ENCODE results near the gene CHN2. TPM values are rescaled to one million over a fixed set of nuclear protein-coding genes. Genes with fewer than 3 reads are reported as not detected.
"Not testable (repeated sequence)": the region's sequence is repeated elsewhere in the genome, so short reads cannot be mapped to it uniquely, and the experiment has no call there.

CHN2 gene
- total RNA-seq, 1 donor, result 9.9 TPM

- Histone ChIP-seq H3K9me3 (ENCODE audit: low read depth, low read length) (no peaks in the 10 kb centered on the region), H3K4me3 (ENCODE audit: low read length) (no peak overlapping the region), H3K27me3 (ENCODE audit: insufficient read depth, low read length) (no peaks in the 10 kb centered on the region), H3K4me1 (ENCODE audit: insufficient read depth, low read length) (no peaks in the 10 kb centered on the region)
Observed at GRCh38 chr7:29502133-29502532, 307.6 kb downstream of the CHN2 start.

- Histone ChIP-seq H3K4me1 (ENCODE audit: insufficient read depth, low read length) (no peaks in the 10 kb centered on the region), H3K4me3 (ENCODE audit: low read length) (no peak overlapping the region), H3K9me3 (ENCODE audit: low read depth, low read length) (no peaks in the 10 kb centered on the region), H3K27me3 (ENCODE audit: insufficient read depth, low read length) (no peaks in the 10 kb centered on the region)
Observed at GRCh38 chr7:29505931-29506330, 311.4 kb downstream of the CHN2 start.

- no peaks in the 10 kb centered on the region for H3K9me3 ChIP-seq (ENCODE audit: low read depth, low read length)
- no peaks in the 10 kb centered on the region for H3K4me1 ChIP-seq (ENCODE audit: insufficient read depth, low read length)
- H3K27me3 ChIP-seq (ENCODE audit: insufficient read depth, low read length), result no peaks in the 10 kb centered on the region
- H3K4me3 ChIP-seq (ENCODE audit: low read length), result no peak overlapping the region
Observed at GRCh38 chr7:29508608-29509007, 314.0 kb downstream of the CHN2 start.

- Histone ChIP-seq H3K27me3 (ENCODE audit: insufficient read depth, low read length) (no peaks in the 10 kb centered on the region), H3K9me3 (ENCODE audit: low read depth, low read length) (no peaks in the 10 kb centered on the region), H3K4me1 (ENCODE audit: insufficient read depth, low read length) (no peaks in the 10 kb centered on the region), H3K4me3 (ENCODE audit: low read length) (no peak overlapping the region)
Observed at GRCh38 chr7:29510028-29510427, 315.5 kb downstream of the CHN2 start.

GRCh38 chr7:29511337-29511736 lies 316.8 kb downstream of the CHN2 start:
- Histone ChIP-seq H3K27me3 (ENCODE audit: insufficient read depth, low read length) (no peaks in the 10 kb centered on the region), H3K9me3 (ENCODE audit: low read depth, low read length) (no peaks in the 10 kb centered on the region), H3K4me1 (ENCODE audit: insufficient read depth, low read length) (no peaks in the 10 kb centered on the region), H3K4me3 (ENCODE audit: low read length) (no peak overlapping the region)

GRCh38 chr7:29511851-29512250 lies 317.3 kb downstream of the CHN2 start:
- no peaks in the 10 kb centered on the region for H3K27me3 ChIP-seq (ENCODE audit: insufficient read depth, low read length)
- H3K4me3 ChIP-seq (ENCODE audit: low read length), result no peak overlapping the region
- no peaks in the 10 kb centered on the region for H3K9me3 ChIP-seq (ENCODE audit: low read depth, low read length)
- H3K4me1 ChIP-seq (ENCODE audit: insufficient read depth, low read length), result no peaks in the 10 kb centered on the region

- Histone ChIP-seq H3K9me3 (ENCODE audit: low read depth, low read length) (no peaks in the 10 kb centered on the region), H3K4me1 (ENCODE audit: insufficient read depth, low read length) (no peaks in the 10 kb centered on the region), H3K4me3 (ENCODE audit: low read length) (no peak overlapping the region), H3K27me3 (ENCODE audit: insufficient read depth, low read length) (no peaks in the 10 kb centered on the region)
Observed at GRCh38 chr7:29516491-29516890, 321.9 kb downstream of the CHN2 start.

GRCh38 chr7:29518616-29519015 lies 324.0 kb downstream of the CHN2 start:
- Histone ChIP-seq H3K9me3 (ENCODE audit: low read depth, low read length) (no peaks in the 10 kb centered on the region), H3K4me3 (ENCODE audit: low read length) (no peak overlapping the region), H3K27me3 (ENCODE audit: insufficient read depth, low read length) (no peaks in the 10 kb centered on the region), H3K4me1 (ENCODE audit: insufficient read depth, low read length) (no peaks in the 10 kb centered on the region)

GRCh38 chr7:29523728-29524127 lies 329.2 kb downstream of the CHN2 start:
- no peak overlapping the region for H3K4me3 ChIP-seq (ENCODE audit: low read length)
- H3K27me3 ChIP-seq (ENCODE audit: insufficient read depth, low read length), result no peaks in the 10 kb centered on the region
- H3K9me3 ChIP-seq (ENCODE audit: low read depth, low read length), result no peaks in the 10 kb centered on the region
- H3K4me1 ChIP-seq (ENCODE audit: insufficient read depth, low read length), result no peaks in the 10 kb centered on the region

- H3K27me3 ChIP-seq (ENCODE audit: insufficient read depth, low read length), result no peaks in the 10 kb centered on the region
Observed at GRCh38 chr7:29527505-29528108, 333.0 kb downstream of the CHN2 start.

GRCh38 chr7:29528526-29528925 lies 334.0 kb downstream of the CHN2 start:
- not testable (repeated sequence) for H3K4me1 ChIP-seq (ENCODE audit: insufficient read depth, low read length); H3K27me3 ChIP-seq (ENCODE audit: insufficient read depth, low read length); H3K4me3 ChIP-seq (ENCODE audit: low read length); H3K9me3 ChIP-seq (ENCODE audit: low read depth, low read length)

More at GRCh38 chr7:29527505-29528108, 333.0 kb downstream of the CHN2 start:
- Histone ChIP-seq H3K4me1 (ENCODE audit: insufficient read depth, low read length) (no peaks in the 10 kb centered on the region), H3K9me3 (ENCODE audit: low read depth, low read length) (no peaks in the 10 kb centered on the region), H3K4me3 (ENCODE audit: low read length) (no peak overlapping the region)

Other genes with a start within 250 kb of the CHN2 start
- gene TRIL, start 236.4 kb upstream of the CHN2 start, total RNA-seq, result not detected
- 132 TPM for gene CPVL, start 48.2 kb upstream of the CHN2 start, total RNA-seq